ENCODE results near the gene TNS4.

Gene TNS4

DNA sequence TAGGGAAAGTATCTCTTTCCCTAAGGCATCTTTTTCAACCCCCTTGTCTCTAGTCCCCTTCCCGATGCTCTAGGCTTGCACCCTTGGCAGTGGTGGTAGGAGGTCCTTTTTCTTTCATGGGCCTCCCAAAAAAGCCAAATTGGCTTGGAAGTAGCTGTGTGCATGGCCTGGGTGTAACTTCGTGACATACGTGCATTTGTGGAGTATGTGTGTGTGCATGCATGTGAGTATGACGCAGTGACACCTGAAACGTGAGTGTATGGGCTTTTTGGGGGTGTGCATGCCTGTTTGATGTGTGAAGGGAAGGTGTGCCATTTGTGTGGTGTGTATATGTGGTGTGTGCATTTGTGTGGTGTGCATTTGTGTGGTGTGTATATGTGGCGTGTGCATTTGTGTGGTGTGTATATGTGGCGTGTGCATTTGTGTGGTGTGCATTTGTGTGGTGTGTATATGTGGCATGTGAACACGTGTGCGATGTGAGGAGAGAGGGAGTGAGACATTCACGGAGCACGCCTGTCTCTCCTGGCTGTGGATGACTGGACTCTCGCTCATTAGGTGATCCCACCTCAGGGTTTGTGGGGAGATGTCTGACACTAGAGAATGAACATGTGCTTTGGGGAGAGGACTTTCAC, 42.5 kb downstream of the TNS4 start:
- no peak for DNase-seq (ENCODE audit: extremely low read depth in 1 of 2, low read depth in 1 of 2)

DNA sequence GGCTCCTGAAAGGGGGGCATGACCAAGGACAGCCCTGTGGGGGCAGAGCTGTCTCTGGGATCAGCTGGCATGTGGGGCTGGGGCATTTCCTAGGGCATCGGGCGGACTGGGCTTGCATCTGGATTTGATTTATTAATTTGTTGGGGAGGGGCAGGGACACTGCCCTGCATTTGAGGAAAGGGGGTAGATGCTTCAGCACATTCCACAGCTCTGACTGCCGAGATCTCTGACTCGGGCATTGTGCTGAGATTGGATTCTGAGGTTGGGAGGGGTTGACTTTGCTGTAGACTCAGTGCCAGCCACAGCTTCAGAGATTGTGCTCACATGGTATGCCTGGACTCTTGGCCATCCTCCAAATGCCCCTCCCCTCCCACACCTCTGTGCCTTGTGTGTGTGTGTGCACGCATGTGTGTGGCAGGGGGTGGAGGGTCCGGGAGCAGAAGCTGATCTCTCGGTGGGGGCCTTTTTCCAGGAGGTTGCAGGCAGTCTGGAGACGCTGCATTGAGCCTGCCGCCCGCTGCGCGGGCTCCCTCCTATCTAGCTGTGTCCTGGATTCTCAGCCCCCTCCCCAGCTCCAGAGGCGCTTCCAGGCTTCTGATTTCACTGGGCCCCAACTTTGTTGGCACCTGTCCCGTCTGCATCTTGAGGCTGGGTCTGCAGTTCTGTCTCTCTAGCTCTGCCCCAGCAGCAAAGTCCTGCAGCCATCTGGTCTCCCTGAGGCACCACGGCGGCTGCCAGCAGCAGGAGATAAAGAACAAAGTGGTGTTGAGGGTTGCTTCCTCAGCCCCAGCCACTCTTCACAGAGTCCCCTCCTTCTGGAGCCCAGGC, 43.2 kb downstream of the TNS4 start:
- no peak for DNase-seq (ENCODE audit: extremely low read depth in 1 of 2, low read depth in 1 of 2)

DNA sequence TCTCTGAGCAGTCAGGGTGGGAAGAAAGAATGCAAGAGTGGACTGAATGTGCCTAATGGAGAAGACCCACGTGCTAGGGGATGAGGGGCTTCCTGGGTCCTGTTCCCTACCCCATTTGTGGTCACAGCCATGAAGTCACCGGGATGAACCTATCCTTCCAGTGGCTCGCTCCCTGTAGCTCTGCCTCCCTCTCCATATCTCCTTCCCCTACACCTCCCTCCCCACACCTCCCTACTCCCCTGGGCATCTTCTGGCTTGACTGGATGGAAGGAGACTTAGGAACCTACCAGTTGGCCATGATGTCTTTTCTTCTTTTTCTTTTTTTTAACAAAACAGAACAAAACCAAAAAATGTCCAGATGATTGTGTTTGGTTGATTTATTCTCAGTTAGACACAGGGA, 44.1 kb downstream of the TNS4 start:
- DNase-seq (ENCODE audit: extremely low read depth in 1 of 2, low read depth in 1 of 2): no peak

DNA sequence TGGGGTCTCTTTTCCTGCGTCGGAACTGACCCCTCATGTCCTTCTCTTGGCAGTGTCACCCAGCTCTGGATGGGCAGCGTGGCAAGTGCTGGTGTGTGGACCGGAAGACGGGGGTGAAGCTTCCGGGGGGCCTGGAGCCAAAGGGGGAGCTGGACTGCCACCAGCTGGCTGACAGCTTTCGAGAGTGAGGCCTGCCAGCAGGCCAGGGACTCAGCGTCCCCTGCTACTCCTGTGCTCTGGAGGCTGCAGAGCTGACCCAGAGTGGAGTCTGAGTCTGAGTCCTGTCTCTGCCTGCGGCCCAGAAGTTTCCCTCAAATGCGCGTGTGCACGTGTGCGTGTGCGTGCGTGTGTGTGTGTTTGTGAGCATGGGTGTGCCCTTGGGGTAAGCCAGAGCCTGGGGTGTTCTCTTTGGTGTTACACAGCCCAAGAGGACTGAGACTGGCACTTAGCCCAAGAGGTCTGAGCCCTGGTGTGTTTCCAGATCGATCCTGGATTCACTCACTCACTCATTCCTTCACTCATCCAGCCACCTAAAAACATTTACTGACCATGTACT, 44.9 kb downstream of the TNS4 start:
- DNase-seq (ENCODE audit: extremely low read depth in 1 of 2, low read depth in 1 of 2): no peak

DNA sequence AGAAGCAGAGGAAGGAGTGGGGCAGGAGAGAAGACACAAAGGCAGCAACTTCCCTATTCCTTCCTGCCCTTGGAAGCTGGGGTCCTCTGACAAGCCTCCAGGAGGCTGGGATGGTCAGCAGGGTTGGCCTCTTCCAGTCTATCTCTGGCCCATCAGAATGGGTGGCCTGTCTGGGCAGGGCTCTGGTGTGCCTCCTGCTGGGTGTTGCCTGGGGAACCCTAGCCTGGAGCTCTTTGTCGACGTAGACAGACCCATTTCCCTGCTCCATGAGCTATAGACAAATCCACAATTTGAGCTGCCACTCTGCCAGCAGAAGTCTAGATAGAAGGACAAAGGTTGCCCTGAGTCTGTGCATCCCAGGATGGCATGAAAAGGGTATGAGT, 46.8 kb downstream of the TNS4 start:
- DNase-seq (ENCODE audit: extremely low read depth in 1 of 2, low read depth in 1 of 2): no peak

DNA sequence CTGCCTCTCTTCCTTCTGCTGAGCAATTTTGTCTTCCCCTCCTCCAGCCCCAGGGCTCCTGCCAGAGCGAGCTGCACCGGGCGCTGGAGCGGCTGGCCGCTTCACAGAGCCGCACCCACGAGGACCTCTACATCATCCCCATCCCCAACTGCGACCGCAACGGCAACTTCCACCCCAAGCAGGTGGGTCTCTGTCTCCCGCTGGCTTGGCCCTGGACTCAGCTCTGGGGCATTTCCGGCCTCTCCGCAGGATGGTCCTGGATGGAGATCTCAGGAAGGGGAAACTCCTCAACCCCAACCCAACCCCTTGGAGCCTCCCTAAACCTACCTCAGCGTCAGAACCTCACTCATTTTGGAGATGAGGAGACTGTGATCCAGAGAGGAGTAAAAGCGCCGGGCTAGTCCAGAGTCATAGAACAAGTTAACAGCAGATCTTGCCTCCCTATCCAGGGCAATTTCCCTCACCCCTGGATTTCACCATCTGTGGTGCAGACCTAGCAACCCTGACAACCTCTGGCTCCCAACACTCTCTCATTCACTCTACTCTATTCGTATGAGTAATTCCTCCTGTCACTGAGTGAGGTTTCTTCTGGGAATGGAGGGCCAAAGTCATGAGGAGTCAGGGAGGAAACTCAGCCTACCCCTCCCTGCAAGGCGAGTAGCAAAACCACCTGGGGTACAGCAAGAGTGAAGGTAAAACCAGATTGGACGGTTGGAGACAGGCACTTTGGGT, 47.4 kb downstream of the TNS4 start:
- no peak for DNase-seq (ENCODE audit: extremely low read depth in 1 of 2, low read depth in 1 of 2)

DNA sequence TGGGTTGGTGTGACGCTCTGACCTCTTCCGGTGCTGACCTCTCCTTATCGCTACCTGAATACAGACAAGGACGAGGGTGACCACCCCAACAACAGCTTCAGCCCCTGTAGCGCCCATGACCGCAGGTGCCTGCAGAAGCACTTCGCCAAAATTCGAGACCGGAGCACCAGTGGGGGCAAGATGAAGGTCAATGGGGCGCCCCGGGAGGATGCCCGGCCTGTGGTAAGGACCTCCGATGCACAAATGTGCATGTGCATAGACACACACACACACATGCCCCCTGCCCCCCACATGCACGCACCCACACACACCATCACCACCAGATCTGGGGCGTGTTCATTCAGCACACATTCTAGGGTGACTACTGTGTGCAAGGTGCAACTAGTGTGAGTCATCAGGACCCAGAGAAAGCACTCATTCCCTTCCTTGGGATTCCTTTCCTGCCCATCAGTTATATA, 48.5 kb downstream of the TNS4 start:
- no peak for DNase-seq (ENCODE audit: extremely low read depth in 1 of 2, low read depth in 1 of 2)

DNA sequence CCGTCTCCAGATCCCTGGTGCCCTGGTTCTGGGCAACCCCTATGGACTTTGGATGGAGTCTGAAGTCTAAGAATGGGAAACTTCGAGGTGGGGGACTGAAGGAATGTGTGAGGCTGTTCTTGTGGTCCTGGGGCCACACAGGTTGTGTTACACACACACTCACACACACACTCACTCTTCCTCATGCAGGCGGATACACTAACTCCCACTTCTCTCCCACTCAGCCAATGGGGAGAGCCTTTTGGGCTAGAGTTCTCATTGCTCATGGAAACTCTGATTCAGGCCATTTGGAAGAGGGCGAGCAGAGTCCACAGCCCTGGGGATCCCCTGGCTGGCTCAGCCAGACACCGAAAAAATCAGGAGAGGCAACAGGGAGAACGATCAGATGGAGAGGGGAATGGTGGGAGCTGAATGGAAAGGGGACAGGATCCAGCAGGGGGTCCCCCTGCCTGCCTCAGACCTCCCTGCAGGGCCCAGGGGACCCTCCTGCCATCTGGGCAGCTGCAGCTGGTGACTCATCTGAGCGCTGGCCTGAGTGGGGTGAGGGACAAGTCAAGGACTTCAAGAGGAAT, 49.1 kb downstream of the TNS4 start:
- DNase-seq (ENCODE audit: extremely low read depth in 1 of 2, low read depth in 1 of 2): no peak

DNA sequence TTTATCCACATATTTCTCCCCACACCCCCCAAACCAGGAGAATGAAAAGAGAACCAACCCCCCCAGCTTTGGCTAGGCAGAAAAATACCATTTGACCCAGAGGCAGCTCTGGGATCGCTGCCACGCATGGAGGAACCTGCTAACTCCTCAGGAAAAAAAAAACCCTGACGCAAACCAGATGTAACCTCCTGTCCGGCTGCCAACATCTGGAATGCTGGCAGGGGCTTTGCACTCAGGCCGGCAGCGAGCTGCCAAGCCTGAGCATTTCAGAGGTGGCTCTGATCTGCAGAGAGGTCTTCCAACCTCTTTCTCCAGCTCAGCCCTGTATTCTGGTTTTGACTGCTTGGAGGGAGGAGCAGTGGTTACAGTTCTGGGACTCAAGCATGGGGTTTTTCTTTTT, 50.0 kb downstream of the TNS4 start:
- DNase-seq (ENCODE audit: extremely low read depth in 1 of 2, low read depth in 1 of 2): no peak

DNA sequence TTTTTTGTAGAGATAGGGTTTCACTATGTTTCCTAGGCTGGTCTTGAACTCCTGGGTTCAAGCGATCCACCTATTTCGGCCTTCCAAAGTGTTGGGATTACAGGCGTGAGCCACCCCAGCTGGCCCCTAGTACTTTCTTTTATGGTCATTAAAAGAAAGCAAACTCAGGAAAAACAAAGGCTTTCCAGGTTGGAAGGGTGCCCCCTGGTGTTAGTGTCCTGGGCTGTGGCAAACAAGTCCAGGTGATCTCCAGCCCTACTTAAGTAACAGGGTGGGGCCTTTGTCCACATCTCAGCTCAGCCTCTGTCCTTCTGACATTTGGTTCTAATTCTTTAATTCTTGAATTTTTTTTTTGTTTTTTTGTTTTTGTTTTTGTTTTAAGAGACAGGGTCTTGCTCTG, 51.2 kb downstream of the TNS4 start:
- DNase-seq (ENCODE audit: extremely low read depth in 1 of 2, low read depth in 1 of 2): peak in 1 of 2 donors; percentile 19

DNA sequence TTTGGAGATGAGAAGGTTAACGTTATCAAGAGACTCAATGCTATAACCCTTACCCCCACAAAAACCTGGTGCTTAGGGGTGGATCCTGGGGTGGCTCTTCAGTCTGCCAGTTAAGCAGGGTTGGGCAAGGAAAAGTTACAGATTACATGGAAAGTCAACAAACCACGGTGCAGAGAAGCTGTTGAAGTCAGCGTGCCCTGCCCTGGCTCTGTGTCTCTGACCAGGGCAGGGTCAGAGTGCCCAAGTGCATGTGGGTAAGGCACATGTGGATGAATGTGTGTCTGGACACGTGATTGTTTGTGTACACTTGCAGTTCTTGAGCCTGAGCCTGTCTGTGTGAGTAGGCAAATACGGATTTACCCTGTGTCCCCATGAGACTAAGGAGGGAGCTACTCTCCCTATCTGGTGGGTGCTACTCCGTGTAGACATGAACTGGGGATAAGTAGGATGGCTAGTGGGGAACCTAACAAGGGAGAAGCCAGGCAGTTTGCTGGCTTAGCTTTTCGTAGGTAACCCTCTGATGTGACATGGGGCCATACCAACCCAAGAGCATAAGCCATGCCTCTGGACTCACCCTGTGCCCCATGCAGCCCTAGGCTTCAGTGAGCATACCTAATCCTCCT, 52.7 kb downstream of the TNS4 start:
- DNase-seq (ENCODE audit: extremely low read depth in 1 of 2, low read depth in 1 of 2): no peak

DNA sequence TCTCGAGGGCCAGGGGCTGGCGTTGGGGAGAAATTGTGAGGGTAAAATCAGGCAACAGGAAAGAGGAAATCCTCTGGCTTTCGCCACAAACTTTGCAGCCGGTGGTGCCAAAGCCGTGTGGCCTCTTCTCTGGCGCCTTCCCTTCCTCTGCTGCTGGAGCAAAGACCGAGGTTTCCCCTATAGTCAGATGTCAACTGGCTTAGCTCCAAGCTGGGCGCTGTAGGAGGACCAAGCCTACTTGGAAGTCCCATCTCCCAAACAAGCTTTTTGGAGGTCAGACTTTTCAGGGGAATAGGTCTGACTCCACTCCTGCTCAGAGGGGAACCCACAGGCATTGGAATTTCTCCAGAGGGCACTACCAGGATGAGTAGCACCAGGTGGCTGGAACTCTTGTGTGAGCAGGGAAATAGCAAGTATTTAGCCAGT, 53.2 kb downstream of the TNS4 start:
- DNase-seq (ENCODE audit: extremely low read depth in 1 of 2, low read depth in 1 of 2): no peak

DNA sequence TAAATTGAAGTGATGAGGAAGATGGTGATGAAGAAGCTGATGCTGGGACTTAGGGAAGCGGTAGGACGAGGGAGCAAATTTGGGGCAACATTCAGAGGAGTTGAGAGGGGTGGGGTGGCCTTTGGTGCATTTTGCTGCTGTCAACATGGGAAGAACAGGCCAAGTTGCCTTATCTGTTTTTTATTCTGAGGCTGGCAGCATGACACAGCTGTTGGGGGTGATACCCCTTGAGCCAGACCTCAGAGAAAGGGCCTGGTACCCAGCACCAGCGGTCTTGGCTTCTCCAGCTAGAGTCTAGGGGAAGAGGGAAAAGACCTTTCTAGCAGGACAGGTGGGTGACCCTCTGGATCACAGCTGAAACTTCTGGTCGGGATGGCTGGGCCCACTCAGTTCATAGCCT, 53.6 kb downstream of the TNS4 start:
- DNase-seq (ENCODE audit: extremely low read depth in 1 of 2, low read depth in 1 of 2): no peak

DNA sequence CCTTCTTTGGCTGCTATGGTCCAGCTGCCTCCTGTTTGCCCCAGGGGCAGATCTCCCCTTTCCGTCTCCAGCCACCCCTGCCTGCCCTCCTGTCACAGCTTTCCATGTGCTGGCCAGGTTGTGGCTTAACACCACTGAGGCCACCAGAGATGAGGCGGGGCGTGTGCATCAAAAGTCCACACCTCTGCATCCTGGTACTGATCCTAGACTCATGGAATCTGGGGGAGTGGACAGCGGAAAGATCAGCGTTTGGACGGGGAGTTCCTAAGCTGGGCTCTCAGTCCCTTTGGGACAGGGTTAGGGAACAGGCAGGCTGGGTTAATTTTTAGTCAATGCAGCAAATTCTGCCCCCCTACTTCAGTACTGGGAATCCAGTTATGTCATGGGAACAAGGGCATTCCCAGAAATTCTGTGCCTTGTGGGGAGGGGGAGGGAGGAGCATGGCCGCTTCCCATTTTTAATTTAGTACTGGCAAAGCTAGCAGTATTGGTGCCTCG, 54.2 kb downstream of the TNS4 start:
- DNase-seq (ENCODE audit: extremely low read depth in 1 of 2, low read depth in 1 of 2): no peak

DNA sequence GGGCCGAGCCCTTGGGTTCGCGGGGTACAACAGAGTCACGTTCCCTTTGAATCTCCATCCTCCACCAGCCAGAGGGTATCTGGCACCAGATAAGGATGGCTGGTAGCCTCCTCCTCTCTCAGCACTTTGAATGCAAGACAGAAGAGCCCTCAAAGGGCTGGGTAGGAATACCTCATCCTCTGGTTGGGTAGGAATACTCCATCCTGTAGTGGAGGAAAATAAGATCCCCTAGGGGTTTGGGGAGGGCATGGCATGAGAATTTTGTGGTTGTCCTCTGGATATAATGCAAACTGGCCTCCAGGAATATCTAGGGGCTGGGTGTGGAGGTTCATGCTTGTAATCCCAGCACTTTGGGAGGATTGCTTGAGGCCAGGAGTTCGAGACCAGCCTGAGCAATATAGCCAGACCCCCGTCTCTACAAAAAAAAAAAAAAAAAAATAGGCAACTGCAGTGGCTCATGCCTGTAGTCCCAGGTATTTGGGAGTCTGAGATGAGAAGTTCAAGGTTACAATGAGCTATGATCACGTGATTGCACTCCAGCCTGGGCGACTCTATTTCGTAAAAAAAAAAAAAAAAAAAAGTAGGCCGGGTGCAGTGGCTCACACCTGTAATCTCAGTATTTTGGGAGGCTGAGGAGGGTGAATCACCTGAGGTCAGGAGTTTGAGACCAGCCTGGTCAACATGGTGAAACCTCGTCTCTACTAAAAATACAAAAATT, 55.5 kb downstream of the TNS4 start:
- DNase-seq (ENCODE audit: extremely low read depth in 1 of 2, low read depth in 1 of 2): no peak

DNA sequence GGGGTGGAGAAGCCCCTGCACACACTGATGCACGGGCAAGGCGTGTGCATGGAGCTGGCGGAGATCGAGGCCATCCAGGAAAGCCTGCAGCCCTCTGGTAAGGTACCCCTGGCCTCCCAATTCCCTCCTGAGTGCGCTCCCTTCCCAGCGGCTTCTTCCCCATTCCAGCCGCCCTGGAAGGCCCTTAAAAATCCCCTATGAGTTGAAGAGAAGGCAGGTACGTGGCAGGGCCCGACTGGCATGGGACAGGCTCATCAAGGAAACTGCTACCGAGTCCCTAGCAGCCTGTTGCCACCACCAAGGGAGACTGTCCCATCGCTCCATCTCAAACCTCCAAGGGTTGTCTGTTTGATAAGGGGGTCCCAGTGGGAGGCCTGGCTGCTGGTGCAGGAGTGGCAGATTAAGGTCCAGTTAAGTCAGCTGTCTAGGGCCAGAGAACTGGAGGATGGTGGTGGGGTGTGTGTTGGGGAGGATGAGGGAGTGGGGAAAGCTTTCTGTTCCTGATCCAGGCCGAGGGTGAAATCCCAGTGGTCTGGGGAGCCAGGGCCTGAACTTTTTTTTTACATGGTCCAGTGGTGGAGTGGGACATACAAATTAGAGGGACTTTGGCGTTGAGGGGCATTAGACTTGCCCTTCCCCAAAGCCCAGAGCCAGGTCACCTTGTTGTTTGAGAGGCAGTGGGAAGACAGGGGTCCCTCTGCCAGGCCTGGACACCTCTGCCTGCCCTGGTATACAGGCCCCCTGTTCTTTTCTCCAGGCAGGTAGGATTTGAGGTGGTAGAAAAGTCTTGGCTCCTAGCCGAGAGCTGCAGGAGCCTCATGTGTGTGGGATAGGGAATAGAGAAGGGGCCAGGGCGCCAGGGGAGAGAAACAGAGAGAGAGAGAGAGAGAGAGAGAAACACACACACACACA, 57.2 kb downstream of the TNS4 start:
- DNase-seq (ENCODE audit: extremely low read depth in 1 of 2, low read depth in 1 of 2): no peak

DNA sequence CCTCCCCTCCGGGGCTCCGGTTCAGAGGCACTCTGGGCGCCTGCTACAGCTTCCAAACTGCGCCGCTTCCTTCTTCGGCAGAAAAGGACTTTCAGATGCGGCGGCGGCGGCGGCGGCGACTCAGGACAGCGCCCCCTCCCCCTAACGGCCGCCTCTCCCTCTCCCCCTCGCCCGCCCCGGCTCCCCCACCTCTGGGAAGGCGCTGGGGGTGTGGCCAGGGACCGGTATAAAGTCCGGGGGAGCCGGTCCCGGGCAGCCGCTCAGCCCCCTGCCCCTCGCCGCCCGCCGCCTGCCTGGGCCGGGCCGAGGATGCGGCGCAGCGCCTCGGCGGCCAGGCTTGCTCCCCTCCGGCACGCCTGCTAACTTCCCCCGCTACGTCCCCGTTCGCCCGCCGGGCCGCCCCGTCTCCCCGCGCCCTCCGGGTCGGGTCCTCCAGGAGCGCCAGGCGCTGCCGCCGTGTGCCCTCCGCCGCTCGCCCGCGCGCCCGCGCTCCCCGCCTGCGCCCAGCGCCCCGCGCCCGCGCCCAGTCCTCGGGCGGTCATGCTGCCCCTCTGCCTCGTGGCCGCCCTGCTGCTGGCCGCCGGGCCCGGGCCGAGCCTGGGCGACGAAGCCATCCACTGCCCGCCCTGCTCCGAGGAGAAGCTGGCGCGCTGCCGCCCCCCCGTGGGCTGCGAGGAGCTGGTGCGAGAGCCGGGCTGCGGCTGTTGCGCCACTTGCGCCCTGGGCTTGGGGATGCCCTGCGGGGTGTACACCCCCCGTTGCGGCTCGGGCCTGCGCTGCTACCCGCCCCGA, 58.0 kb downstream of the TNS4 start, which contains the start of gene IGFBP4:
TSS of gene IGFBP4 (plus strand) at position 255 of the 792 bp plus-strand sequence. CDS start at position 541, 286 bp downstream.
- peak in 1 of 2 donors; percentile 53 for DNase-seq (ENCODE audit: extremely low read depth in 1 of 2, low read depth in 1 of 2)

All from activated CD8-positive, alpha-beta memory T cell treated with anti-CD3 and anti-CD28 coated beads for 1 hour (primary cell).